ENCODE data around the gene RAF1. TPM values are rescaled to one million over a fixed set of nuclear protein-coding genes. Genes with fewer than 3 reads are reported as not detected.

RAF1 gene
- total and polyA plus RNA-seq, 9 of the 15 experiments (the other 6 are each of a cell fraction or from before 2014, with no cell fraction given): 28.0 to 183 (median 85.6) TPM

DNA sequence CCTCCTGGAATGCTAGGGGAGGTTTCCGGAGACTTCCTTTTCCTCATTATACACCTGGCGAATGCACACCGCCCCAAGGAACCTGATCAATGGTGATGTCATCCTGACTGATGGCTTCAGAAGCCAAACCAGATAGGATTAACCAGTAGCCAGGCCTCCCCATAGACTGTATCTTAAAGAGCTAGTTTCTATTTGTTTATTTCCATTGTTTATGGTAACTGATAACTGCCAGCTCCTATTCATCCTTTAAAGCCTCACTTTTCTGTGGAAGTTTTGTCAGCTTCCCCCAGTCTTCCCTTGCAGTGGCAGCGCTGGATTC, 118.5 kb downstream of the RAF1 start, which contains the start of gene MKRN2OS:
TSS of gene MKRN2OS (minus strand) at position 27 of the 319 bp plus-strand sequence. CDS start 35 bp downstream, outside the sequence.
- ChIA-PET POLR2A (interaction anchor here (0.6 to 2.8 kb wide), 5 partner anchors 9 to 48 kb away, joined by 3 to 25 read pairs (median 4); partner anchors contain the start of gene MKRN2), CTCF (ENCODE audit: low intra/inter-chr PET ratio) (no interaction called here)
- WGBS (ENCODE audit: insufficient coverage, low coverage, missing lambda C conversion rate): 71% methylated on average over 4 of the region's 4 CpGs
- Histone ChIP-seq H3K4me3 (no peak within 1 kb of the TSS), H4K20me1 (replicated peaks; ENCODE audit: control insufficient read depth, insufficient read depth, low read length) (no peaks in the 10 kb centered on the region), H3K79me2 (ENCODE audit: control insufficient read depth, insufficient read depth, low read length) (no peaks in the 10 kb centered on the region), H2AFZ (ENCODE audit: low read depth, low read length) (no peak within 1 kb of the TSS), H3K36me3 (ENCODE audit: control insufficient read depth, insufficient read depth, low read length) (peaks cover 9% of the 10 kb centered on the region; the same call in 2 of the 3 replicates), H3K27ac (ENCODE audit: extremely low read depth, low read depth, low read length) (no peak within 1 kb of the TSS), H3K9ac (ENCODE audit: insufficient read depth in 1 of 2, low read depth in 2 of 2, low read length in 2 of 2) (no peak within 1 kb of the TSS), H3K4me2 (ENCODE audit: insufficient read depth, low read length) (no peak within 1 kb of the TSS), H3K9me1 (ENCODE audit: control insufficient read depth, insufficient read depth, low read length) (no peaks in the 10 kb centered on the region), H3K27me3 (ENCODE audit: control insufficient read depth in 2 of 2, insufficient read depth in 2 of 2, low read length in 2 of 2) (no peaks in the 10 kb centered on the region), H3K9me3 (replicated peaks; ENCODE audit: control insufficient read depth, insufficient read depth, low read depth, low read length) (no peaks in the 10 kb centered on the region), H3K4me1 (replicated peaks in 1 of 2; ENCODE audit: control insufficient read depth in 2 of 2, insufficient read depth in 2 of 2, low read length in 2 of 2) (no peaks in the 10 kb centered on the region)
- no peak for DNase-seq (ENCODE audit: extremely low read depth in 1 of 4, low spot score in 3 of 4)
- no peak for FAIRE-seq
- intact Hi-C loops (cut with micrococcal nuclease): no loop called here
- TF ChIP-seq, protein P1, sequence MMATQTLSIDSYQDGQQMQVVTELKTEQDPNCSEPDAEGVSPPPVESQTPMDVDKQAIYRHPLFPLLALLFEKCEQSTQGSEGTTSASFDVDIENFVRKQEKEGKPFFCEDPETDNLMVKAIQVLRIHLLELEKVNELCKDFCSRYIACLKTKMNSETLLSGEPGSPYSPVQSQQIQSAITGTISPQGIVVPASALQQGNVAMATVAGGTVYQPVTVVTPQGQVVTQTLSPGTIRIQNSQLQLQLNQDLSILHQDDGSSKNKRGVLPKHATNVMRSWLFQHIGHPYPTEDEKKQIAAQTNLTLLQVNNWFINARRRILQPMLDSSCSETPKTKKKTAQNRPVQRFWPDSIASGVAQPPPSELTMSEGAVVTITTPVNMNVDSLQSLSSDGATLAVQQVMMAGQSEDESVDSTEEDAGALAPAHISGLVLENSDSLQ (IDR thresholded peaks at IDR 0.05): 0 out of 2 replicates have a peak, but pooled peaks have one; percentile 12
- no peak for TF ChIP-seq SNIP1 (IDR thresholded peaks at IDR 0.05; ENCODE audit: low read depth)
- ATAC-seq: no peak; the same call in 2 of the 3 replicates
- no TSS peak for BruUV-seq (replicated peaks)
- in situ Hi-C loops (cut with MboI): no loop called here

DNA sequence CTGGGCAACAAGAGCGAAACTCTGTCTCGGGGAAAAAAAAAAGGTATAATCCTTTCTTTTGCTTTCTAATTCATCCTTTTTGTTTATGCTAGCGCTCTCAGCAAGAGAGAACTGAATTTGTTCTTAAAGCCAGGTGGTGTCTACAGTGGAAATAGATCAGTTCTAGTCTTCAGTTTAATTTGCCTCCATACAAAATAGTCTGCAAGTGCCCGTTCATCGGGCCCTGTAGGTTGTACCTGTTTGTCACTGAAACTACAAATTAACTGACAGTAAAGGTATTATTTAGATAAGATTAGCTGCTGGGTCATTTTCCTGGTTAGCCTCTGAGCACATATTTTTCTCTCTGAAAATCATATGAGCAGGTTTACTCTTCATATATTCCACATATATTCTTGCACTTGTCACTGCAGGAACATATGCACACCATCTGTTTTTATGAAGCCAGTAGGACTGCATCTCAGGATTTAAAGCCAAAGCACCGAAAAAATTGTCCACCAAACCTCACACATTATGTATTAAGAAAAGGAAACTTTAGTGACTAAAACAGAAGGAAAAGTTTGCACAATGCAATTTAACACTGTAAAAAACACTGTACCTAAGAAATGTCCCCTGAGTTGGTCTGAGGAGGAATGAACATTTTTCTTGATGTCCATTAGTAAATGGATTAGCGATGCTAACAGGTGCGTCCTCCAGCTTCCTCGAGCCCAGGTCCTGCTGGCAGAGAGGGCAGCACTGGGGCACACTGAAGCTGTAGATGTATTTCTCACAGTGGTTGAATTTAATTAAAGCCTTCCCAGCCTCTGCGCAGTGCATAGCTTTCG, 119.1 kb downstream of the RAF1 start:
- no TSS peak for BruUV-seq (replicated peaks)
- POLR2A ChIA-PET: interaction anchor here (1.0 to 2.8 kb wide), 5 partner anchors 8 to 20 kb away, joined by 3 to 25 read pairs (median 4); partner anchors contain the start of gene MKRN2
- in situ Hi-C loops (cut with MboI) (no loop called here), intact Hi-C loops (cut with micrococcal nuclease) (no loop called here)
- peaks cover 14% of the 10 kb centered on the region; the same call in 2 of the 3 replicates for H3K36me3 ChIP-seq (ENCODE audit: control insufficient read depth, insufficient read depth, low read length)
- no peak for ATAC-seq
- FAIRE-seq: no peak
- no peak overlapping the region for H3K4me3 ChIP-seq
- H3K4me1 ChIP-seq (replicated peaks in 1 of 2; ENCODE audit: control insufficient read depth in 2 of 2, insufficient read depth in 2 of 2, low read length in 2 of 2): no peaks in the 10 kb centered on the region
- 69% methylated on average over 11 of the region's 11 CpGs for WGBS (ENCODE audit: insufficient coverage, low coverage, missing lambda C conversion rate)
- H4K20me1 ChIP-seq (replicated peaks; ENCODE audit: control insufficient read depth, insufficient read depth, low read length): no peaks in the 10 kb centered on the region
- H3K9me3 ChIP-seq (replicated peaks; ENCODE audit: control insufficient read depth, insufficient read depth, low read depth, low read length): no peaks in the 10 kb centered on the region
- no peaks in the 10 kb centered on the region for H3K79me2 ChIP-seq (ENCODE audit: control insufficient read depth, insufficient read depth, low read length)
- no peak overlapping the region for H3K9ac ChIP-seq (ENCODE audit: insufficient read depth in 1 of 2, low read depth in 2 of 2, low read length in 2 of 2)
- H3K9me1 ChIP-seq (ENCODE audit: control insufficient read depth, insufficient read depth, low read length): no peaks in the 10 kb centered on the region
- H3K4me2 ChIP-seq (ENCODE audit: insufficient read depth, low read length): no peak overlapping the region
- no peak for DNase-seq (ENCODE audit: extremely low read depth in 1 of 4, low spot score in 3 of 4)
- CTCF ChIA-PET (ENCODE audit: low intra/inter-chr PET ratio): no interaction called here
- H3K27me3 ChIP-seq (ENCODE audit: control insufficient read depth in 2 of 2, insufficient read depth in 2 of 2, low read length in 2 of 2): no peaks in the 10 kb centered on the region
- no peak overlapping the region for H2AFZ ChIP-seq (ENCODE audit: low read depth, low read length)
- H3K27ac ChIP-seq (ENCODE audit: extremely low read depth, low read depth, low read length): no peak overlapping the region
- TF ChIP-seq CHD2 (IDR thresholded peaks at IDR 0.05; ENCODE audit: low read depth, low read length): no peak
- no peak for TF ChIP-seq ETV1 (tag; conservative IDR thresholded peaks at IDR 0.05; ENCODE audit: low read depth)
- no peak for TF ChIP-seq MAFF (IDR thresholded peaks at IDR 0.05; ENCODE audit: low read length)
- TF ChIP-seq GATAD2B (IDR thresholded peaks at IDR 0.05; ENCODE audit: borderline replicate concordance): no peak
- TF ChIP-seq, protein P2, sequence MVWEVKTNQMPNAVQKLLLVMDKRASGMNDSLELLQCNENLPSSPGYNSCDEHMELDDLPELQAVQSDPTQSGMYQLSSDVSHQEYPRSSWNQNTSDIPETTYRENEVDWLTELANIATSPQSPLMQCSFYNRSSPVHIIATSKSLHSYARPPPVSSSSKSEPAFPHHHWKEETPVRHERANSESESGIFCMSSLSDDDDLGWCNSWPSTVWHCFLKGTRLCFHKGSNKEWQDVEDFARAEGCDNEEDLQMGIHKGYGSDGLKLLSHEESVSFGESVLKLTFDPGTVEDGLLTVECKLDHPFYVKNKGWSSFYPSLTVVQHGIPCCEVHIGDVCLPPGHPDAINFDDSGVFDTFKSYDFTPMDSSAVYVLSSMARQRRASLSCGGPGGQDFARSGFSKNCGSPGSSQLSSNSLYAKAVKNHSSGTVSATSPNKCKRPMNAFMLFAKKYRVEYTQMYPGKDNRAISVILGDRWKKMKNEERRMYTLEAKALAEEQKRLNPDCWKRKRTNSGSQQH (CRISPR knock-in tag; IDR thresholded peaks at IDR 0.05): no peak
- no peak for TF ChIP-seq RFX5 (IDR thresholded peaks at IDR 0.05; ENCODE audit: low read depth, low read length)
- no peak for TF ChIP-seq TARDBP (IDR thresholded peaks at IDR 0.05)
- no peak for TF ChIP-seq POLR3G (IDR thresholded peaks at IDR 0.05; ENCODE audit: extremely low read depth, insufficient read length, insufficient replicate concordance)
- TF ChIP-seq, protein P3, sequence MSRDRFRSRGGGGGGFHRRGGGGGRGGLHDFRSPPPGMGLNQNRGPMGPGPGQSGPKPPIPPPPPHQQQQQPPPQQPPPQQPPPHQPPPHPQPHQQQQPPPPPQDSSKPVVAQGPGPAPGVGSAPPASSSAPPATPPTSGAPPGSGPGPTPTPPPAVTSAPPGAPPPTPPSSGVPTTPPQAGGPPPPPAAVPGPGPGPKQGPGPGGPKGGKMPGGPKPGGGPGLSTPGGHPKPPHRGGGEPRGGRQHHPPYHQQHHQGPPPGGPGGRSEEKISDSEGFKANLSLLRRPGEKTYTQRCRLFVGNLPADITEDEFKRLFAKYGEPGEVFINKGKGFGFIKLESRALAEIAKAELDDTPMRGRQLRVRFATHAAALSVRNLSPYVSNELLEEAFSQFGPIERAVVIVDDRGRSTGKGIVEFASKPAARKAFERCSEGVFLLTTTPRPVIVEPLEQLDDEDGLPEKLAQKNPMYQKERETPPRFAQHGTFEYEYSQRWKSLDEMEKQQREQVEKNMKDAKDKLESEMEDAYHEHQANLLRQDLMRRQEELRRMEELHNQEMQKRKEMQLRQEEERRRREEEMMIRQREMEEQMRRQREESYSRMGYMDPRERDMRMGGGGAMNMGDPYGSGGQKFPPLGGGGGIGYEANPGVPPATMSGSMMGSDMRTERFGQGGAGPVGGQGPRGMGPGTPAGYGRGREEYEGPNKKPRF (IDR thresholded peaks at IDR 0.05; ENCODE audit: low read depth, low read length): no peak

All from K562 (cell line).